Spleen (tissue), 11 donors: Measurements from ENCODE around the gene CFAP57. TPM values are rescaled to one million over a fixed set of nuclear protein-coding genes. Genes with fewer than 3 reads are reported as not detected.
"Not testable (repeated sequence)": the region's sequence is repeated elsewhere in the genome, so short reads cannot be mapped to it uniquely, and the experiment has no call there.

Experiments
- DNase-seq: peaks from one replicate; pipeline ENCODE4 v3.0.0-alpha.2; 2020
- H3K27ac ChIP-seq, 8 donors: fragments of 200-600 bp; sonication (generic) in 7 of 8; 1 replicate in 4 of 8; 2 replicates in 4 of 8; pipeline versions ENCODE4 v1.5.0 to v1.8.0; 2016 to 2021; ENCODE audit warnings: inconsistent platforms in 4 of 8, mild to moderate bottlenecking in 4 of 8, moderate library complexity in 1 of 8
- H3K27me3 ChIP-seq, 7 donors: fragments of 200-600 bp; sonication (generic) in 6 of 7; replicated peaks in 1 of 7; 1 replicate in 4 of 7; 2 replicates in 3 of 7; pipeline versions ENCODE4 v1.5.0 to v1.8.0; 2016 to 2021; ENCODE audit warnings: inconsistent platforms in 3 of 7, mild to moderate bottlenecking in 1 of 7
- H3K36me3 ChIP-seq, 6 donors: fragments of 200-600 bp; sonication (generic) in 5 of 6; 1 replicate in 4 of 6; 2 replicates in 2 of 6; pipeline versions ENCODE4 v1.5.0 to v1.8.0; 2016 to 2021; ENCODE audit warnings: inconsistent platforms in 2 of 6
- H3K4me1 ChIP-seq, 6 donors: fragments of 200-600 bp; sonication (generic) in 5 of 6; 1 replicate in 3 of 6; 2 replicates in 3 of 6; pipeline versions ENCODE4 v1.5.0 to v1.8.0; 2016 to 2021; ENCODE audit warnings: inconsistent platforms in 3 of 6
- H3K4me3 ChIP-seq, 8 donors: fragments of 200-600 bp; sonication (generic) in 7 of 8; 1 replicate in 4 of 8; 2 replicates in 4 of 8; pipeline versions ENCODE4 v1.5.0 to v1.8.0; 2016 to 2021; ENCODE audit warnings: inconsistent platforms in 4 of 8, mild to moderate bottlenecking in 4 of 8, moderate library complexity in 2 of 8
- H3K9me3 ChIP-seq, 8 donors: fragments of 200-600 bp; sonication (generic) in 7 of 8; 1 replicate in 4 of 8; 2 replicates in 4 of 8; pipeline versions ENCODE4 v1.5.0 to v1.8.0; 2016 to 2021; ENCODE audit warnings: inconsistent platforms in 4 of 8
- CTCF ChIP-seq, 11 experiments: fragments of 200-600 bp in 7 of 11; fragments of 450-650 bp in 4 of 11; sonication (generic) in 4 of 11; IDR thresholded peaks in 8 of 11; conservative IDR thresholded peaks in 3 of 11; 1 replicate in 7 of 11; 2 replicates in 4 of 11; pipeline versions ENCODE4 v1.4.0 to v1.8.0; 2016 to 2021; ENCODE audit warnings: antibody characterized with exemption in 11 of 11, inconsistent platforms in 4 of 11, mild to moderate bottlenecking in 1 of 11
- POLR2A ChIP-seq, 3 donors: fragments of 450-650 bp; IDR thresholded peaks; one replicate each; pipeline ENCODE4 v1.5.1; 2017; ENCODE audit warnings: antibody characterized with exemption in 3 of 3, mild to moderate bottlenecking in 1 of 3
- POLR2AphosphoS5 ChIP-seq, 3 donors: sonication (generic); formaldehyde crosslinking; IDR thresholded peaks; one replicate each; pipeline ENCODE4 v1.5.1; 2017; ENCODE audit warnings: antibody characterized with exemption in 3 of 3
- WGBS, 5 donors: extraction: QIAGEN DNeasy Blood & Tissue Kit in 3 of 5; methylation state at CpG; one replicate each; pipeline versions ENCODE4 v1.1.5 to v1.1.7; 2013 to 2018; 5-methylcytosine and 5-hydroxymethylcytosine counted together
- intact Hi-C: fragments of 100-400 bp; cut with DNase I; formaldehyde crosslinking; loops from one replicate; pipeline ENCODE4 v1.15.0; 2023; ENCODE audit warnings: low total_unique reads
- polyA plus RNA-seq, 3 donors: library from polyadenylated mRNA; stranded (reverse); fragments of 200-250 nt; gene quantifications; one replicate each; pipeline ENCODE4 v1.2.1, GENCODE V29; 2013
- total RNA-seq, 7 donors: library from RNA; depleted of rRNA in 3 of 7; stranded (reverse); fragments of >200 nt in 3 of 7; fragmentation: NEBNext Ultra II Directional in 4 of 7; extraction: Animal tissue kit (Norgen Biotek cat#: 25700) in 4 of 7; gene quantifications; one replicate each; pipeline versions ENCODE4 v1.1.0 to v1.2.1, GENCODE V29; 2016 to 2021
- donor health status: healthy with polysubstance abuse.
- donor health status: DM: no; HTN: no; CAD: no; lungs with moderate emphysema.
- donor health status: DM: no; HTN: no; CAD: no.
- donor health status: Bipolar disorder and iron deficiency.
- donor health status: healthy.
- donor health status: DM: no; HTN: no; CAD: no.
- donor health status: DM: yes; HTN: yes; CAD: no.

The CFAP57 gene
- total and polyA plus RNA-seq, 10 donors = 0.03 to 0.07 (median 0.05) TPM; not detected in 7

- no peak for DNase-seq
- H3K4me1 ChIP-seq = peaks cover 0 to 22% (median 12%) of the 10 kb centered on the region in 6 donors
- H3K9me3 ChIP-seq = peaks cover 0 to 13% (median 7%) of the 10 kb centered on the region in 8 donors
- WGBS, 5 donors = 23 to 29% (median 27%) methylated on average over 10 of the region's 10 CpGs
- H3K27ac ChIP-seq = peak overlapping the region in 7 of 8 donors; percentile 6 to 54 (median 29)
- H3K27me3 ChIP-seq = no peaks in the 10 kb centered on the region
- no peak overlapping the region for H3K4me3 ChIP-seq
- TF ChIP-seq POLR2AphosphoS5 (IDR thresholded peaks at IDR 0.05) (peak in 1 of 3 donors; percentile 32), POLR2A (IDR thresholded peaks at IDR 0.05) (no peak)
- no peaks in the 10 kb centered on the region for H3K36me3 ChIP-seq
- intact Hi-C loops = no loop called here
These were observed 34.6 kb downstream of the CFAP57 start for GRCh38 chr1:43206600-43207228.

GRCh38 chr1:43207229-43207853 lies 35.2 kb downstream of the CFAP57 start:
- Histone ChIP-seq H3K27ac (peak overlapping the region in 7 of 8 donors; percentile 6 to 53 (median 29)), H3K27me3 (no peaks in the 10 kb centered on the region), H3K4me3 (no peak overlapping the region), H3K9me3 (peaks cover 0 to 13% (median 7%) of the 10 kb centered on the region in 8 donors), H3K36me3 (no peaks in the 10 kb centered on the region), H3K4me1 (peaks cover 0 to 22% (median 12%) of the 10 kb centered on the region in 6 donors)
- 73 to 80% (median 75%) methylated on average over 12 of the region's 12 CpGs for WGBS, 5 donors
- intact Hi-C loops = no loop called here
- TF ChIP-seq POLR2AphosphoS5 (IDR thresholded peaks at IDR 0.05) (no peak), POLR2A (IDR thresholded peaks at IDR 0.05) (no peak), CTCF (IDR thresholded peaks at IDR 0.05 in 8 of 11, conservative IDR thresholded peaks at IDR 0.05 in 3 of 11) (no peak)
- no peak for DNase-seq

GRCh38 chr1:43208277-43208676 lies 36.1 kb downstream of the CFAP57 start:
- intact Hi-C loops, H3K36me3 ChIP-seq, H3K27ac ChIP-seq, H3K27me3 ChIP-seq, H3K4me3 ChIP-seq, DNase-seq: not testable (repeated sequence)
- WGBS, 5 donors = 94 to 99% (median 96%) methylated on average over 8 of the region's 8 CpGs
- peaks cover 0 to 13% (median 7%) of the 10 kb centered on the region in 8 donors for H3K9me3 ChIP-seq
- H3K4me1 ChIP-seq = peaks cover 0 to 22% (median 12%) of the 10 kb centered on the region in 6 donors

- no peak for DNase-seq
- intact Hi-C loops = no loop called here
- H3K4me1 ChIP-seq = peaks cover 0 to 5% (median 0%) of the 10 kb centered on the region in 6 donors
- no peak overlapping the region for H3K4me3 ChIP-seq
- no peaks in the 10 kb centered on the region for H3K27me3 ChIP-seq
- TF ChIP-seq POLR2A (IDR thresholded peaks at IDR 0.05) (no peak), POLR2AphosphoS5 (IDR thresholded peaks at IDR 0.05) (no peak)
- H3K27ac ChIP-seq = no peak overlapping the region
- H3K36me3 ChIP-seq = no peaks in the 10 kb centered on the region
- 68 to 84% (median 72%) methylated on average over 7 of the region's 7 CpGs for WGBS, 5 donors
- no peaks in the 10 kb centered on the region for H3K9me3 ChIP-seq
These were observed 42.6 kb downstream of the CFAP57 start for GRCh38 chr1:43214501-43215444.

- Histone ChIP-seq H3K4me1 (peaks cover 0 to 18% (median 11%) of the 10 kb centered on the region in 6 donors), H3K36me3 (no peaks in the 10 kb centered on the region), H3K9me3 (no peaks in the 10 kb centered on the region), H3K27me3 (no peaks in the 10 kb centered on the region), H3K27ac (no peak overlapping the region), H3K4me3 (no peak overlapping the region)
- intact Hi-C loops = no loop called here
- TF ChIP-seq POLR2A (IDR thresholded peaks at IDR 0.05) (no peak), CTCF (IDR thresholded peaks at IDR 0.05 in 8 of 11, conservative IDR thresholded peaks at IDR 0.05 in 3 of 11) (no peak), POLR2AphosphoS5 (IDR thresholded peaks at IDR 0.05) (no peak)
- 87 to 91% (median 89%) methylated on average over 10 of the region's 10 CpGs for WGBS, 5 donors
- no peak for DNase-seq
These were observed 45.6 kb downstream of the CFAP57 start for GRCh38 chr1:43217747-43218146.
